Astrocyte of the spinal cord (primary cell): ENCODE results near the gene CLEC19A.

Experiments
- DNase-seq: peaks from one replicate; pipeline ENCODE4 v3.0.0; 2011; ENCODE audit warnings: low read depth, low spot score
- H3K4me3 ChIP-seq: 2 replicates; pipeline ENCODE4 v1.5.1; 2011; ENCODE audit warnings: low read depth, mild to moderate bottlenecking, low read length, moderate library complexity
- CTCF ChIP-seq: IDR thresholded peaks from 2 replicates; pipeline ENCODE4 v1.5.1; 2012; ENCODE audit warnings: low read depth, mild to moderate bottlenecking, low read length, inconsistent platforms
- in situ Hi-C: cut with HindIII; loops from 2 replicates; pipeline ENCODE4 v1.10.0; 2017; ENCODE audit warnings: low sequenced_read_pairs

Gene CLEC19A

GRCh38 chr16:19295393-19295792 lies 9.9 kb downstream of the CLEC19A start:
- DNase-seq = no peak
- H3K4me3 ChIP-seq = no peak overlapping the region
- in situ Hi-C loops = no loop called here
- no peak for TF ChIP-seq CTCF

- no peak overlapping the region for H3K4me3 ChIP-seq
- TF ChIP-seq CTCF = no peak
- no peak for DNase-seq
- in situ Hi-C loops = no loop called here
These were observed 11.9 kb downstream of the CLEC19A start for GRCh38 chr16:19297454-19297853.

- TF ChIP-seq CTCF = no peak
- in situ Hi-C loops = no loop called here
- no peak for DNase-seq
- no peak overlapping the region for H3K4me3 ChIP-seq
These were observed 14.0 kb downstream of the CLEC19A start for GRCh38 chr16:19299565-19299964.

- no peak for DNase-seq
- TF ChIP-seq CTCF = no peak
- H3K4me3 ChIP-seq = no peak overlapping the region
- in situ Hi-C loops = no loop called here
These were observed 16.4 kb downstream of the CLEC19A start for GRCh38 chr16:19301931-19302330.

GRCh38 chr16:19304750-19305149 lies 19.2 kb downstream of the CLEC19A start:
- in situ Hi-C loops = no loop called here
- no peak for DNase-seq
- no peak for TF ChIP-seq CTCF
- H3K4me3 ChIP-seq = no peak overlapping the region

- no peak for TF ChIP-seq CTCF
- H3K4me3 ChIP-seq = no peak overlapping the region
- DNase-seq = no peak
- in situ Hi-C loops = no loop called here
These were observed 19.9 kb downstream of the CLEC19A start for GRCh38 chr16:19305443-19305842.
